Limb (tissue), 2 donors: ENCODE data around the gene RBM38.
"Not testable (repeated sequence)": the region's sequence is repeated elsewhere in the genome, so short reads cannot be mapped to it uniquely, and the experiment has no call there.

ENCODE experiments used
- DNase-seq, 2 donors: peaks; one replicate each; pipeline ENCODE4 v3.0.0-alpha.2; 2016; ENCODE audit errors: extremely low spot score in 2 of 2

RBM38 gene

DNA sequence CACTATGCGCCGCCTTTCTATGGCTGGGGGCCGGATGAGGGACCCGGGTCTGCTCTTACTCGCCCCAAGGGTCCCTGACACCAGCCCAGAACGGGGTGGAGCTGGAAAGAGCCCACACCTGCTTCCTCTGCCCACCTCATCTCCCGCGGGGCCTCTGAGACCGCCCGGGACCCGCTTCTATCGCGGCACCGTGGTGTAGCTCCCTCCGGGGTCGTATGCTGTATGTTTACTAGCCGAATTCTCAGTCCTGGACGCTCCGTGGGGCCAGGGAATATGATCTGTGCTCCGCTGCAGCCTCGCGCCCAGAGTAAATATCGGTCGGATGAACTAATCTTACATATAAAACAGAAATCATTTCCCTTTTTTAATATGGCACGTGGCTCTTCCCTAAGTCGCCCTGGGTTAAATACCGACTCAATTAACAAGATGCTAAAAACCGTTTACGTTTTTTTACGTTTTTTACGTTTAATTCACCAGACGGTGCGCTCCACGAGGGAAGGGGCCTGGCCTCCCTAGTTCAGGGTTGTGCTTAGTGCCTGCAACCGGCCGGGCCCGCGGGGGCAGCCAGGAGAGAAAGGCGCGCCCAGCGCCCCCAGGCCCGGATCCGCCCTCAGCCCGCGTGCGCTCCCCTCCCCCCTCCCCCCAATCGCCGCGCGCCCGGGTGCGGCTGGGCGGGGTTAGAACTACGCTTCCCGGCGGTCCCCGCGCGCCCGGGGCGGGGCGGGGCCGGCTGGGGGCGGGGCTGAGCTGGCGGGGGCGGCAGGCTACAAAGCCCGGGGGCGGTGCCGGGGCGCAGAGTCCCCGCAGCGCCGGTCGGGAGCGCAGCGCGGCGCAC, at the start of gene RBM38:
RBM38 (plus strand) TSS at position 793 of the 835 bp plus-strand sequence. CDS start 186 bp downstream, outside the sequence.
- DNase-seq: peak; percentile 52 to 94

GRCh38 chr20:57341663-57342062, 49.5 kb upstream of the RBM38 start:
- no peak for DNase-seq

DNA sequence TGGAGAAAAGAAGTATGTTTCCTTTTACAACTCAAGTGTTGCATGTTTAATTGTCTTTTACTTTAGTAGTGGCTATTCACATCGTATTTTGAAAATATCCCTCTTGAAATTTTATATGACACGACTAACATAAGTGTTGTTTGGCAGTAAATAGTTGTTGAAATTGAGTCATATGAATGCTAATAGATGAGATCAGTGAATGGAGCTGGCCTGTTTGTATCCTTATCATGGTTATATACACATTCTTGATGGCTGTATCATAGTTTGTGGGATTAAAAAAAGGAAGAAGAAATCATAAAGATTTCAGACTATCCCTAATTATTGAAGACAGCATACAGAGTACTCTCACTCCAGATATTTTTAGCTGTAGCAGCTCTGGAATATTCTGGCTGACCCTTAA, 48.4 kb upstream of the RBM38 start:
- DNase-seq: no peak

GRCh38 chr20:57346477-57346876, 44.7 kb upstream of the RBM38 start:
- peak; percentile 72 to 84 for DNase-seq

DNA sequence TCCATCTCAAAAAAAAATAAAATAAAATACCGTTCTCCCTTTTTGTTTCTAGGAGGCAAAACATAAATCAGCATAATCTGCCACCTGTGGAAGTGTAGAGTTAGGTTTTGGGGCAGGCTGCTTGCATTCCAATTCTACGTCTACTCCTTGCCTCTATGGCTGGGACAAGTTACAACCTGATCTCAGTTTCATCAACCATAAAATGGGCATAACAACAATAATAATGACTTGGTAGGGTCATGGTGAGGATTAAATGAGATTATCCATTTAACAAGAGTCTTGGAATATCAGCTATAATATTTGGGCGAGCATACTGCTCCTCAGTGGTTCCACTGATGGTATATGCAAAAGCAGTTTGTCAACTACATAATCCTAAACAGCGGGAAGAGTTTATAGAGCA, 43.8 kb upstream of the RBM38 start:
- no peak for DNase-seq

DNA sequence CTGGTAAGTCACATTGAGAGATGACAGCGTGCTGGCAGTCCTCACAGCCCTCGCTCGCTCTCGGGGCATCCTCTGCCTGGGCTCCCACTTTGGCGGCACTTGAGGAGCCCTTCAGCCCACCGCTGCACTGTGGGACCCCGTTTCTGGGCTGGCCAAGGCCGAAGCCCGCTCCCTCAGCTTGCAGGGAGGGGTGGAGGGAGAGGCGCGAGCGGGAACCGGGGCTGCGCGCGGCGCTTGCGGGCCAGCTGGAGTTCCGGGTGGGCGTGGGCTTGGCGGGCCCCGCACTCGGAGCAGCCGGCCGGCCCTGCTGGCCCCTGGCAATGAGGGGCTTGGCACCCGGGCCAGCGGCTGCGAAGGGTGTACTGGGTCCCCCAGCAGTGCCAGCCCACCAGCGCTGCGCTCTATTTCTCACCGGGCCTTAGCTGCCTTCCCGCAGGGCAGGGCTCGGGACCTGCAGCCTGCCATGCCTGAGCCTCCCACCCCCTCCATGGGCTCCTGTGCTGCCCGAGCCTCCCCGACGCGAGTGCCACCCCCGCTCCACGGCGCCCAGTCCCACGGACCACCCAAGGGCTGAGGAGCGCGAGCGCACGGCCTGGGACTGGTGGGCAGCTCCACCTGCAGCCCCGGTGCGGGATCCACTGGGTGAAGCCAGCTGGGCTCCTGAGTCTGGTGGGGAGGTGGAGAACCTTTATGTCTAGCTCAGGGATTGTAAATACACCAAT, 42.8 kb upstream of the RBM38 start:
- DNase-seq: not testable (repeated sequence)

DNA sequence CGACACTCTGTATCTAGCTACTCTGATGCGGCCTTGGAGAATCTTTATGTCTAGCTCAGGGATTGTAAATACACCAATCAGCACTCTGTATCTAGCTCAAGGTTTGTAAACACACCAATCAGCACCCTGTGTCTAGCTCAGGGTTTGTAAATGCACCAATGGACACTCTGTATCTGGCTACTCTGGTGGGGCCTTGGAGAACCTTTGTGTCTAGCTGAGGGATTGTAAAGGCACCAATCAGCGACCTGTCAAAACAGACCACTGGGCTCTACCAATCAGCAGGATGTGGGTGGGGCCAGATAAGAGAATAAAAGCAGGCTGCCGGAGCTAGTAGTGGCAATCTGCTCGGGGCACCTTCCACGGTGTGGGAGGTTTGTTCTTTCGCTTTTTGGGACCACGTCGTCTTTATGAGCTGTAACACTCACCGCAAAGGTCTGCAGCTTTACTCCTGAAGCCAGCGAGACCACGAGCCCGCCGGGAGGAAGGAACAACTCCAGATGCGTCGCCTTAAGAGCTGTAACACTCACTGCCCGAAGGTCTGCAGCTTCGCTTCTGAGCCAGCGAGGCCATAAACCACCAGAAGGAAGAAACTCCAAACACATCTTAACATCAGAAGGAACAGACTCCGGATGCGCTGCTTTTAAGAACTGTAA, 42.1 kb upstream of the RBM38 start:
- DNase-seq: not testable (repeated sequence)

DNA sequence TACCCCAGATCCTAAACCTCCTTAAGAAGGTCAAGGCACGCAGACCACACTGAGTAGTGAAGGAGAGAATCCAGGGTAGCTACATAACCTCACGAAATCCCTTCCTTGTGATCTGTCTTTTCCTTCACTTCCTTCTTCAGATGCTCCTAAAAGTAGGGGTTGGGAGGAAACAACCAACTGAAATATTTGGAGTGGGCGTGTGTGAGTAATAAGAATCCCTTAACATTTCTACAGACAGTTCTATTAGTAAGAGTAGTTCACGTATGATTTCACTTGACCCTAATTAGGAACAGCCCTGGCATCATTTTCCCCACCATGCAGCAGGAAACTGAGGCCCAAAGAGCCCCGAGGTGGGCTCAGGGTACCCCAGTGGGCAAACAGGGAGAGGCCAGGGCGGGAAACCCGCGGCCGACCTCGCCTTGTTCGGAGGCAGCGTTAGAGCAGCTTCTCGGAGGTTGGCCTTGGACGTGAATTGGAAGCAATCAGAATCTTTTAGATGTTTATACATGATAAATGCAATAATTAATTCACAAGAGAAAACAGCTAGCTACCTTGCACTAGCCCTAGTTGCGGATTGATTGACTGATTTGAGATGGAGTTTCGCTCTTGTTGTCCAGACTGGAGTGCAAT, 41.0 kb upstream of the RBM38 start:
- DNase-seq: peak in 1 of 2 donors; percentile 42

DNA sequence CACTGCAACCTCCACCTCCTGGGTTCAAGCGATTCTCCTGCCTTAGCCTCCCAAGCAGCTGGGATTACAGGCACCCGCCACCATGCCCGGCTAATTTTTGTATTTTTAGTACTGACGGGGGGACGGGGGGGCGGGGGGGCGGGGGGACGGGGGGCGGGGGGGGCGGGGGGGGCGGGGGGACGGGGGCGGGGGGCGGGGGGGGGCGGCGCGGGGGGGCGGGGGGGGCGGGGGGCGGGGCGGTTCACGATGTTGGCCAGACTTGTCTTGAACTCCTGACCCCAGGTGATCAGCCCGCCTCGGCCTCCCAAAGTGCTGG, 40.5 kb upstream of the RBM38 start:
- DNase-seq: not testable (repeated sequence)

DNA sequence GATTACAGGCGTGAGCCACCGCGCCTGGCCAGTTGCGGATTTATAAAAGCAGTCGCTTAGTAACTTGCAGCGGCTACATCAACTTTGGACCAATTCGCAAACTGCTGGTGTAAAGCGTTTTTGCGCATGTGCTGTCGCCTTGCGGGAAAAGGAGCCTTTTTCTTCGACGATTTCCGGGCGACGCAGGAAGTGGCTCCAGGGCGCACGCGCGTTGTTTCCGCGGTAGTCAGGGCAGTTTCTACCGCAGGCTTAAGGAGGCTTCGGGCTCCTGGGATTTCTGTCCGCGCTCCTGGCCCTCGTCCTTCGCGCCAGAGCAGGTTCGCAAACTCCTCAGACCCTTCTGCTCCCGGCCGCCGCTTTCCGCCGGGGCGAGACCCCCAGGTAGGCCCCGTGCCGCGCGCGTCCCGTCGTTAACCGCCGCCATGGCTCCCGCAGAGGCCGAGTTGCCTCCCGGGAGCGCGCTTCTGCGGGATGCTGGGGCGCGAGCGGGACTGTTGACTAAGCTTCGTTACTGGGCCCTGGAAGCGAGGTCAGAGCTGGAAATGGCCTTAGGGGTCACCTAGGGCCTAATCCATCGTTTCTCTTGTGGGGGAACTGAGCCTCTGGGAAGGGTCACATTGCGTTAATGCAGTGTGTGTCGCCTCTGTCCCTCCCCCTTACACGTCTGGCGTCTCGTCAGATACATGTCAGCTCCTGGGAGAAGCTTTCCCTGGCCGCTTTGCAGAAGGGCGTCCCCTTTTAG, 40.0 kb upstream of the RBM38 start, which contains the start of gene RAE1:
RAE1 (plus strand) TSS at position 214 of the 742 bp plus-strand sequence. CDS start 2,784 bp downstream, outside the sequence.
- DNase-seq: peak; percentile 93 to 96

DNA sequence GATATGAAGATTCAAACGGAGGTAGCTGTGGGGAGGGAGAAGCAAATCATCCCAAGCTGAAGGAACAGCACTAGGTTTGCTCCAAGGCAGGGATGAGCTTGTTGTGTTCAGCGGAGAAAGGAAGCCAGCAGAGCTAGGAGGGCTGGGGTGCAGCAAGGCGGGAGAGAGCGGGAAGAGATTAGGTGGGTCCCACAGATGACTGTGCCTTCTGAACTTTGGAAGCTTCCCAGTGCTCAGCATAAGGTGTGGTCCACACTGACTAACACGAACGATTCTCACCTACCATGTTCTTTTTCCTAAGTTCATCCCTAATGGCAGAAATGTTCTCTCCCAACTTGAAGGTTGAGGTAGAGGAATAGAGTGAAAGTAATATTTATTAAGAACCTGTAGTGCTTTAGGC, 38.9 kb upstream of the RBM38 start:
- no peak for DNase-seq

DNA sequence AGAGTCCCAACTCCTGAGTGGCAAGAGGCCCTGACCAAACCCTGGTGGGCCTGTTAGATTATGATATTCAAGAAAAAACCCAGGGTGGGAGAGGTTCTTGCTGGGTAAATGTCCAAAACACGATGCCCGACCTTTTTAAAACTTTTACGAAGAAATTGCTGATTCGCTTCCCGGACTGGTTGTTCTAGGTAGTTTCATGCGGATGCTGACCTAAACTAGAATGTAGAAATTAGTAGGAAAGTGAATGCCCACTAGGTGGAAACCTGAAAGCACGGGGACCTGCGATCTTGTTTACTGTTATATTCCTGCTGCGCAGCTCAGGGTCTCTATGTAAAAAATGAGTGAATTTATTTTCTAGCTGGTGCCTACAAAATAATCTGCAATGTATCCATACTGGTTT, 37.8 kb upstream of the RBM38 start:
- no peak for DNase-seq

- DNase-seq: no peak
Measured at GRCh38 chr20:57361517-57361916, 29.7 kb upstream of the RBM38 start.

DNA sequence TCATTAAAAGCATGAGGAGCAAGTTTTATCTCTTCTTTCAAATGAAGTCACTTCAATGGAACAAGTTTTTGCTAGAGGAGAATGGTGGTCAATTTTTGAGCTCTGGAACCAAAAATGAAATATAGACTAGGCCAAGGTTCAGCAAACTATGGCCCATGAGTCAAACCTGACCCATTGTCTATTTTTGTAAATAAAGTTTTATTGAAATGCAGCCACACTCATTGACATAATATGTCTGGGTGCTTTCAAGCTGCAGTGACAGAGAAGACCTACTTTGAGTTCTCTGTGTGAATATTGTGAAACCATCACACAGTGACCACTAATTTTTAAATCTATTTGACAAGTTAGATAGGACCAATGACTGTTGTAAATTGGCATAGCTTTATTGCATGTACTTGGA, 26.7 kb upstream of the RBM38 start:
- no peak for DNase-seq

- DNase-seq: no peak
Measured at GRCh38 chr20:57369596-57369995, 21.6 kb upstream of the RBM38 start.

GRCh38 chr20:57370316-57370715, 20.9 kb upstream of the RBM38 start:
- DNase-seq: no peak

DNA sequence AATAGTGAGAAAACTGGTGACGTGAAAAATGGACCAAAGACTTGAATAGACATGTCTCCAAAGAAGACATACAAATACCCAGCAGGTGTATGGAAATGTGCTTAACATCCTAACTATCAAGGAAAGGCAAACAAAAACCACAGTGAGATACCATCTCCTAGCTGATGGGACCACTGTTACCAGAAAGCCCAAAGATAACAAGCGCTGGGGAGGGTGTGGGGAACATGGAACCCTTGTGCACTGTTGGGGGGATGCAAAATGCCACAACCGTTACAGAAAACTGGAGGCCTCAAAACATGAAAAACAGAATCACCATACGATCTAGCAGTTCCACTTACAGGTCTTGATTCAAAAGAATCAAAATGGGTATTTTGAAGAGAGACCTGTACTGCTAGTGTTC, 19.8 kb upstream of the RBM38 start:
- DNase-seq: no peak

GRCh38 chr20:57372157-57372556, 19.0 kb upstream of the RBM38 start:
- no peak for DNase-seq

GRCh38 chr20:57372581-57373350, 18.4 kb upstream of the RBM38 start:
- no peak for DNase-seq

DNA sequence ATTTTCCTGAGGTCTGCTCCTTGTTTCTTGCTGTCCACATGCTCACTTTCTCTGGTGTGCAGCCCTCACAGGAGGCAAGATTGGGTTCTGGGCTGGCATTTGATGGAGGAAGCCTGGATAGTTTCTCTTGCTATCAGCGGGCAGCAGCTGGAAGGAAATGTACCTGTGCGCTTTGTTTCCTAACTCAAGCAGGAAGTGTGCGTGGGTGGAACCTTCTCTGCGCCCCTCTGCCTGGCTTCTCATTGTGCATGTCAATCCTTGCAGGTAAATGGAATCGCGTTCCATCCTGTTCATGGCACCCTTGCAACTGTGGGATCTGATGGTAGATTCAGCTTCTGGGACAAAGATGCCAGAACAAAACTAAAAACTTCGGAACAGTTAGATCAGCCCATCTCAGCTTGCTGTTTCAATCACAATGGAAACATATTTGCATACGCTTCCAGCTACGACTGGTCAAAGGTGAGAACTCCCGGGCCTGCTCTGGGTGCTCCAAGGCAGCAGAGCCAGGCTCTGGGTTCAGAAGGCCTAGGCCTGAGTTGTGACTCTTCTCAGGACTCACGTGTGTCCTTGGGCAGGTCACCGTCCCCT, 16.8 kb upstream of the RBM38 start:
- DNase-seq: no peak
